HG03571 (cell line): ENCODE results near the gene TMPRSS3.

Source experiments
- ATAC-seq: cut with Tn5 transposase; IDR thresholded peaks from one replicate; pipeline ENCODE4 v1.9.1; 2021; ENCODE audit not compliant: unreplicated experiment

The TMPRSS3 gene

GRCh38 chr21:42429021-42429420, 33.2 kb upstream of the TMPRSS3 start:
- no peak for ATAC-seq

GRCh38 chr21:42427809-42428419, 32.1 kb upstream of the TMPRSS3 start:
- ATAC-seq = no peak

GRCh38 chr21:42426876-42427480, 31.1 kb upstream of the TMPRSS3 start:
- ATAC-seq = no peak

GRCh38 chr21:42426424-42426823, 30.6 kb upstream of the TMPRSS3 start:
- ATAC-seq = no peak

GRCh38 chr21:42425591-42425990, 29.7 kb upstream of the TMPRSS3 start:
- ATAC-seq = no peak

- no peak for ATAC-seq
Observed at GRCh38 chr21:42424914-42425541, 29.2 kb upstream of the TMPRSS3 start.

GRCh38 chr21:42423685-42424084, 27.8 kb upstream of the TMPRSS3 start:
- no peak for ATAC-seq

- no peak for ATAC-seq
Observed at GRCh38 chr21:42423197-42423675, 27.4 kb upstream of the TMPRSS3 start.

GRCh38 chr21:42421018-42421793, 25.4 kb upstream of the TMPRSS3 start:
- no peak for ATAC-seq

- ATAC-seq = no peak
Observed at GRCh38 chr21:42419845-42420244, 24.0 kb upstream of the TMPRSS3 start.

- ATAC-seq = no peak
Observed at GRCh38 chr21:42418886-42419285, 23.0 kb upstream of the TMPRSS3 start.

- ATAC-seq = no peak
Observed at GRCh38 chr21:42417533-42417932, 21.7 kb upstream of the TMPRSS3 start.

- ATAC-seq = peak; percentile 63
Observed at GRCh38 chr21:42414928-42415769, 19.3 kb upstream of the TMPRSS3 start.

- no peak for ATAC-seq
Observed at GRCh38 chr21:42414553-42414927, 18.7 kb upstream of the TMPRSS3 start.

- no peak for ATAC-seq
Observed at GRCh38 chr21:42414066-42414465, 18.2 kb upstream of the TMPRSS3 start.

GRCh38 chr21:42413500-42413899, 17.6 kb upstream of the TMPRSS3 start:
- ATAC-seq = no peak

GRCh38 chr21:42413093-42413492, 17.2 kb upstream of the TMPRSS3 start:
- ATAC-seq = no peak

- no peak for ATAC-seq
Observed at GRCh38 chr21:42412636-42412933, 16.7 kb upstream of the TMPRSS3 start.

- ATAC-seq = no peak
Observed at GRCh38 chr21:42411891-42412635, 16.2 kb upstream of the TMPRSS3 start.

- ATAC-seq = no peak
Observed at GRCh38 chr21:42411197-42411869, 15.5 kb upstream of the TMPRSS3 start.
